ENCODE measurements around the gene RBM27.
"Not testable (repeated sequence)": the region's sequence is repeated elsewhere in the genome, so short reads cannot be mapped to it uniquely, and the experiment has no call there.

Gene RBM27

GRCh38 chr5:146206257-146206656, 2.9 kb downstream of the RBM27 start:
- DNase-seq, result no peak

GRCh38 chr5:146208916-146209522, 5.6 kb downstream of the RBM27 start:
- no peak for DNase-seq

- DNase-seq, result no peak
Observed at GRCh38 chr5:146209714-146210113, 6.3 kb downstream of the RBM27 start.

GRCh38 chr5:146210810-146211209, 7.4 kb downstream of the RBM27 start:
- not testable (repeated sequence) for DNase-seq

GRCh38 chr5:146213210-146213826, 9.9 kb downstream of the RBM27 start:
- DNase-seq, result no peak

- not testable (repeated sequence) for DNase-seq
Observed at GRCh38 chr5:146214881-146215280, 11.5 kb downstream of the RBM27 start.

GRCh38 chr5:146218168-146218567, 14.8 kb downstream of the RBM27 start:
- DNase-seq, result no peak

GRCh38 chr5:146219243-146219642, 15.8 kb downstream of the RBM27 start:
- no peak for DNase-seq

GRCh38 chr5:146221234-146221633, 17.8 kb downstream of the RBM27 start:
- no peak for DNase-seq

GRCh38 chr5:146222005-146222404, 18.6 kb downstream of the RBM27 start:
- DNase-seq, result no peak

- no peak for DNase-seq
Observed at GRCh38 chr5:146223179-146223578, 19.8 kb downstream of the RBM27 start.

GRCh38 chr5:146229222-146229621, 25.8 kb downstream of the RBM27 start:
- no peak for DNase-seq

- no peak for DNase-seq
Observed at GRCh38 chr5:146232223-146232622, 28.8 kb downstream of the RBM27 start.

- no peak for DNase-seq
Observed at GRCh38 chr5:146233441-146233840, 30.0 kb downstream of the RBM27 start.

- peak; percentile 50 for DNase-seq
Observed at GRCh38 chr5:146238973-146239372, 35.6 kb downstream of the RBM27 start.

- no peak for DNase-seq
Observed at GRCh38 chr5:146240951-146241350, 37.5 kb downstream of the RBM27 start.

GRCh38 chr5:146243247-146243646, 39.8 kb downstream of the RBM27 start:
- no peak for DNase-seq

- DNase-seq, result no peak
Observed at GRCh38 chr5:146248561-146248960, 45.2 kb downstream of the RBM27 start.

- DNase-seq, result no peak
Observed at GRCh38 chr5:146249801-146250200, 46.4 kb downstream of the RBM27 start.
